Measurements from ENCODE around the gene MDC1. TPM values are rescaled to one million over a fixed set of nuclear protein-coding genes. Genes with fewer than 3 reads are reported as not detected.
A peak's percentile ranks its signal among the peaks of the same experiment; 100 is the strongest.

Gene MDC1
- total RNA-seq, 1 experiment from 2014 or later, result 66.6 TPM

GRCh38 chr6:30684386-30685156 lies 32.5 kb downstream of the MDC1 start:
- intact Hi-C loops (cut with micrococcal nuclease; ENCODE audit: unreplicated experiment), result no loop called here
- H3K27me3 Mint-ChIP-seq (ENCODE audit: unreplicated experiment), result no peaks in the 10 kb centered on the region
- no peak for TF ChIP-seq CTCF (IDR thresholded peaks at IDR 0.05; ENCODE audit: unreplicated experiment)
- H3K9me3 Mint-ChIP-seq (ENCODE audit: low read depth, unreplicated experiment), result no peaks in the 10 kb centered on the region
- DNase-seq, result no peak
- H3K27ac Mint-ChIP-seq (ENCODE audit: unreplicated experiment), result peak overlapping the region; percentile 89
- H3K36me3 Mint-ChIP-seq (ENCODE audit: insufficient read depth, unreplicated experiment), result peaks cover 71% of the 10 kb centered on the region
- peaks cover 84% of the 10 kb centered on the region for H3K4me1 Mint-ChIP-seq (ENCODE audit: low read depth, unreplicated experiment)
- BruUV-seq (replicated peaks), result no TSS peak
- CTCF ChIA-PET, result interaction anchor here (0.6 kb wide), 1 partner anchor 300 kb away, joined by 4 read pairs; no protein-coding TSS in a partner anchor
- H3K4me3 Mint-ChIP-seq (ENCODE audit: low read depth, unreplicated experiment), result peak overlapping the region; percentile 78

GRCh38 chr6:30683980-30684338 lies 33.1 kb downstream of the MDC1 start:
- intact Hi-C loops (cut with micrococcal nuclease; ENCODE audit: unreplicated experiment), result no loop called here
- BruUV-seq (replicated peaks), result no TSS peak
- TF ChIP-seq CTCF (IDR thresholded peaks at IDR 0.05; ENCODE audit: unreplicated experiment), result no peak
- H3K4me1 Mint-ChIP-seq (ENCODE audit: low read depth, unreplicated experiment), result peaks cover 84% of the 10 kb centered on the region
- peak overlapping the region; percentile 41 for H3K4me3 Mint-ChIP-seq (ENCODE audit: low read depth, unreplicated experiment)
- CTCF ChIA-PET, result interaction anchor here (0.6 kb wide), 1 partner anchor 301 kb away, joined by 4 read pairs; no protein-coding TSS in a partner anchor
- no peak for DNase-seq
- H3K9me3 Mint-ChIP-seq (ENCODE audit: low read depth, unreplicated experiment), result no peaks in the 10 kb centered on the region
- H3K27ac Mint-ChIP-seq (ENCODE audit: unreplicated experiment), result peak overlapping the region; percentile 4
- no peaks in the 10 kb centered on the region for H3K27me3 Mint-ChIP-seq (ENCODE audit: unreplicated experiment)
- H3K36me3 Mint-ChIP-seq (ENCODE audit: insufficient read depth, unreplicated experiment), result peaks cover 77% of the 10 kb centered on the region

- no TSS peak for BruUV-seq (replicated peaks)
- intact Hi-C loops (cut with micrococcal nuclease; ENCODE audit: unreplicated experiment), result no loop called here
- CTCF ChIA-PET, result interaction anchor here (0.6 kb wide), 1 partner anchor 301 kb away, joined by 4 read pairs; no protein-coding TSS in a partner anchor
- peak overlapping the region; percentile 41 for H3K4me3 Mint-ChIP-seq (ENCODE audit: low read depth, unreplicated experiment)
- no peaks in the 10 kb centered on the region for H3K27me3 Mint-ChIP-seq (ENCODE audit: unreplicated experiment)
- no peak for TF ChIP-seq CTCF (IDR thresholded peaks at IDR 0.05; ENCODE audit: unreplicated experiment)
- H3K4me1 Mint-ChIP-seq (ENCODE audit: low read depth, unreplicated experiment), result peaks cover 82% of the 10 kb centered on the region
- peaks cover 79% of the 10 kb centered on the region for H3K36me3 Mint-ChIP-seq (ENCODE audit: insufficient read depth, unreplicated experiment)
- H3K27ac Mint-ChIP-seq (ENCODE audit: unreplicated experiment), result peak overlapping the region; percentile 42
- DNase-seq, result no peak
- H3K9me3 Mint-ChIP-seq (ENCODE audit: low read depth, unreplicated experiment), result no peaks in the 10 kb centered on the region
Observed at GRCh38 chr6:30683183-30683979, 33.7 kb downstream of the MDC1 start.

GRCh38 chr6:30682143-30683117 lies 34.7 kb downstream of the MDC1 start:
- no peak for TF ChIP-seq CTCF (IDR thresholded peaks at IDR 0.05; ENCODE audit: unreplicated experiment)
- CTCF ChIA-PET, result interaction anchor here (0.6 to 1.5 kb wide), 7 partner anchors 8 to 70 kb away, joined by 3 to 11 read pairs (median 4); partner anchors contain the start of genes MDC1 and NRM
- intact Hi-C loops (cut with micrococcal nuclease; ENCODE audit: unreplicated experiment), result no loop called here
- Mint-ChIP-seq H3K9me3 (ENCODE audit: low read depth, unreplicated experiment) (no peaks in the 10 kb centered on the region), H3K27ac (ENCODE audit: unreplicated experiment) (peak overlapping the region; percentile 42), H3K4me3 (ENCODE audit: low read depth, unreplicated experiment) (peak overlapping the region; percentile 41), H3K27me3 (ENCODE audit: unreplicated experiment) (no peaks in the 10 kb centered on the region), H3K36me3 (ENCODE audit: insufficient read depth, unreplicated experiment) (peaks cover 73% of the 10 kb centered on the region), H3K4me1 (ENCODE audit: low read depth, unreplicated experiment) (peaks cover 74% of the 10 kb centered on the region)
- BruUV-seq (replicated peaks), result TSS peak; percentile 68
- peak; percentile 71 for DNase-seq
